ENCODE results near the gene ATP2C2.

GRCh38 chr16:84446596-84447392 is 78.5 kb downstream of the ATP2C2 start:
- no peak for TF ChIP-seq CTCF (IDR thresholded peaks at IDR 0.05)
- no peak for TF ChIP-seq POLR2A (IDR thresholded peaks at IDR 0.05)
